Aorta (tissue), 5 donors: ENCODE measurements around the gene PTPRD. TPM values are rescaled to one million over a fixed set of nuclear protein-coding genes. Genes with fewer than 3 reads are reported as not detected.
"Not testable (repeated sequence)": the region's sequence is repeated elsewhere in the genome, so short reads cannot be mapped to it uniquely, and the experiment has no call there.

Experiments
- ATAC-seq: fragments of 200-7000 bp; cut with Tn5 transposase; one replicate; pipeline ENCODE4 v1.9.1; 2022; ENCODE audit warnings: moderate library complexity; ENCODE audit not compliant: low FRiP score
- DNase-seq, 2 donors: peaks; one replicate each; pipeline ENCODE4 v3.0.0-alpha.2; 2020
- H3K27ac ChIP-seq, 2 donors: one replicate each; pipeline ENCODE4 v1.5.1; 2013; ENCODE audit warnings: low read length in 2 of 2, mild to moderate bottlenecking in 2 of 2, moderate library complexity in 2 of 2, control low read depth in 1 of 2, inconsistent platforms in 1 of 2, low read depth in 1 of 2
- H3K27me3 ChIP-seq, 2 donors: one replicate each; pipeline ENCODE4 v1.6.1; 2013; ENCODE audit warnings: control low read depth in 1 of 2, low read length in 1 of 2, mild to moderate bottlenecking in 1 of 2, moderate library complexity in 1 of 2; ENCODE audit not compliant: insufficient read depth in 2 of 2, control insufficient read depth in 1 of 2
- H3K36me3 ChIP-seq, 2 donors: one replicate each; pipeline ENCODE4 v1.6.1; 2013; ENCODE audit warnings: control low read depth in 1 of 2, low read length in 1 of 2, mild to moderate bottlenecking in 1 of 2; ENCODE audit not compliant: insufficient read depth in 2 of 2, control insufficient read depth in 1 of 2
- H3K4me1 ChIP-seq, 2 donors: one replicate each; pipeline ENCODE4 v1.6.1; 2013; ENCODE audit warnings: low read length in 2 of 2, control low read depth in 1 of 2, mild to moderate bottlenecking in 1 of 2, moderate library complexity in 1 of 2; ENCODE audit not compliant: insufficient read depth in 2 of 2, control insufficient read depth in 1 of 2
- H3K4me3 ChIP-seq, 2 donors: one replicate each; pipeline ENCODE4 v1.5.1; 2013; ENCODE audit warnings: low read length in 2 of 2, control low read depth in 1 of 2, mild to moderate bottlenecking in 1 of 2
- H3K9me3 ChIP-seq: one replicate; pipeline ENCODE4 v1.6.1; 2013; ENCODE audit warnings: mild to moderate bottlenecking, low read length; ENCODE audit not compliant: control insufficient read depth
- WGBS, 2 donors: extraction: QIAGEN DNeasy Blood & Tissue Kit; methylation state at CpG; one replicate each; pipeline ENCODE4 v1.1.7; 2013; 5-methylcytosine and 5-hydroxymethylcytosine counted together
- intact Hi-C, 2 donors: fragments of 100-400 bp; cut with DNase I; formaldehyde crosslinking; loops; one replicate each; pipeline versions ENCODE4 v1.14.2 to v1.15.0; 2022
- polyA plus RNA-seq, 2 donors: library from polyadenylated mRNA; stranded (reverse); fragments of 200-250 nt; gene quantifications; one replicate each; pipeline ENCODE4 v1.2.3, GENCODE V29; 2013
- total RNA-seq, 2 donors: library from RNA; stranded (reverse); fragmentation: NEBNext Ultra II Directional; extraction: Animal tissue kit (Norgen Biotek cat#: 25700); gene quantifications; one replicate each; pipeline ENCODE4 v1.2.1, GENCODE V29; 2021
- donor health status: healthy with polysubstance abuse.
- donor health status: Bipolar disorder and iron deficiency.
- donor health status: DM: no; HTN: no; CAD: no.
- donor health status: DM: no; HTN: no; CAD: no.
- donor health status: DM: yes; HTN: yes; CAD: no.

Gene PTPRD
- total and polyA plus RNA-seq, 4 donors, result 1.5 to 92.0 (median 29.4) TPM

DNA sequence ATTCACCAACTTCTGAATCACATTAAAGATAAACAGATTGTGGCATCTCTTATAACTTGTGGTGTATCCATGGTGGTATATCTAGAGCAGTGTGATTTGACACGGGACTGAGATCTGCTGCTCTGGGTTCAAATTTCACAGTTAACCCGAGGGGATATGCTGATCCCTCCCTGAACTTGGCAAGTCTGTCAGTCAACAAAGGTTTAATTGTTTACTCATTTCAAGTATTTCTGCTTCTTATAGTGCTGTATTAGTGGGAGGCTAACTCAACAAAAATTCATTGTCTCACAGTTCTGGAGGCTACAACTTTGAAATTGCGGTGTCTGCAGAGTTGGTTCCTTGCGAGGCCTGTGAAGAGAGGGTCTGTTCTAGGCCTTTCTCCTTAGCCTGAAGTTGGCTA, 1175.2 kb downstream of the PTPRD start:
- Histone ChIP-seq H3K36me3 (no peaks in the 10 kb centered on the region), H3K9me3 (no peaks in the 10 kb centered on the region), H3K27me3 (no peaks in the 10 kb centered on the region), H3K4me1 (no peaks in the 10 kb centered on the region), H3K27ac (no peak overlapping the region), H3K4me3 (no peak overlapping the region)
- WGBS, 2 donors, result 79 to 88% methylated on average over 4 of the region's 4 CpGs
- DNase-seq (no peak), ATAC-seq (no peak)
- intact Hi-C loops, result no loop called here

DNA sequence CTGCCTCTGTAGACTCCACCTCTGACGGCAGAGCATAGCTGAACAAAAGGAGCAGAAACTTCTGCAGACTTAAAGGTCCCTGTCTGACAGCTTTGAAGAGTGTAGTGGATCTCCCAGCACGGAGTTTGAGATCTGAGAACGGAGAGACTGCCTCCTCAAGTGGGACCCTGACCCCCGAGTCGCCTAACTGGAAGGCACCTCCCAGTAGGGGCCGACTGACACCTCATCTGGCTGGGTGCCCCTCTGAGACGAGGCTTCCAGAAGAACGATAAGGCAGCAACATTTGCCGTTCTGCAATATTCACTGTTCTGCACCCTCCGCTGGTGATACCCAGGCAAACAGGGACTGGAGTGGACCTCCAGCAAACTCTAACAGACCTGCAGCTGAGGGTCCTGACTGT, 1186.3 kb downstream of the PTPRD start:
- peak in 1 of 2 donors; percentile 23 for DNase-seq
- intact Hi-C loops, H3K4me3 ChIP-seq, H3K27ac ChIP-seq, H3K4me1 ChIP-seq, ATAC-seq, H3K36me3 ChIP-seq, H3K9me3 ChIP-seq, H3K27me3 ChIP-seq: not testable (repeated sequence)
- WGBS, 2 donors, result 93 to 96% methylated on average over 10 of the region's 10 CpGs

- Histone ChIP-seq H3K9me3 (no peaks in the 10 kb centered on the region), H3K4me3 (no peak overlapping the region), H3K36me3 (no peaks in the 10 kb centered on the region), H3K4me1 (no peaks in the 10 kb centered on the region), H3K27me3 (no peaks in the 10 kb centered on the region), H3K27ac (no peak overlapping the region)
- DNase-seq, result no peak
- ATAC-seq, result no peak
- intact Hi-C loops, result no loop called here
- 97 to 98% methylated on average over 3 of the region's 3 CpGs for WGBS, 2 donors
These were observed 1200.6 kb downstream of the PTPRD start for GRCh38 chr9:9412241-9412640.

DNA sequence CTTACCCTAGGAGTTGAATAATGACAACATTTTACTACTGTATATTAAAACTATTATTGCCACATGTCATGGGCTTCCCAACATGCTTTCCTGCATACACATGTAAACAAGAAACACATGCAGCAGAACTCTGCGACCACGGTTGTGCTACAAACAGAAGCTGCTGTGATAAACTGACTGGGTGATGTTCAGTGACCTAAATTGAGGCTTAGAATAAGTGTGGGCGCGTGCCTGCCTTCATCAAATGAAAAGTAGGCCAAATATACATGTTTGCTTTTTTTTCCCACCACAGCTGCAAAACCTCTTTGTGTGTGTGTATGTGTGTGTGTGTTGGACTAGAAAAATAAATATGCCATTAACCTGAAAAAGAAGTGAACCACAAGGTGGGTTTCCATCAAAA, 1202.1 kb downstream of the PTPRD start:
- no peaks in the 10 kb centered on the region for H3K36me3 ChIP-seq
- ATAC-seq, result no peak
- no peaks in the 10 kb centered on the region for H3K9me3 ChIP-seq
- no peaks in the 10 kb centered on the region for H3K4me1 ChIP-seq
- whole genome bisulfite sequencing, 2 donors, result 62 to 69% methylated on average over 4 of the region's 4 CpGs
- intact Hi-C loops, result no loop called here
- no peak overlapping the region for H3K27ac ChIP-seq
- H3K4me3 ChIP-seq, result no peak overlapping the region
- no peak for DNase-seq
- no peaks in the 10 kb centered on the region for H3K27me3 ChIP-seq

DNA sequence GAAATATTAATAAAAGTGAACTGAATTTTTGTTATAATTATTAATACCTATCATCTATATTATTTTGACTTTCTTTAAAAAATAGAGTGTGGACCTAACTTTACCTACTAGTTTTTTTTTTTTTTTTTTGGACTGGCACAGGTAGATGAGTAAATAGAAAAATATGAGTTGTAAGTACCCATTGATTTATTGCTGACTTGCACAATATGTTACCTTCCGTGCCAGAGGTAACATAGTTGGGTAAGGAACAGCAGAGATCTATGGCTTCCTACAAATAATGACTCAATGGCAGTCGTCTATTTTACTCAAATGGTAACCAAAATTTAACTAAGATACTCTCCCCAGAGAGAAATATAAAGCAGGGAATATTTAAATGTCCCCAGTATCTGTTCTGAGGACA, 1212.8 kb downstream of the PTPRD start:
- H3K4me1 ChIP-seq, result no peaks in the 10 kb centered on the region
- H3K27me3 ChIP-seq, result no peaks in the 10 kb centered on the region
- intact Hi-C loops, result no loop called here
- H3K4me3 ChIP-seq, result no peak overlapping the region
- H3K27ac ChIP-seq, result no peak overlapping the region
- H3K9me3 ChIP-seq, result no peaks in the 10 kb centered on the region
- no peak for DNase-seq
- H3K36me3 ChIP-seq, result no peaks in the 10 kb centered on the region
- WGBS, 2 donors, result 90 to 92% methylated on average over 2 of the region's 2 CpGs
- ATAC-seq, result no peak

GRCh38 chr9:9396518-9396917, 1216.3 kb downstream of the PTPRD start:
- intact Hi-C loops, result no loop called here
- Histone ChIP-seq H3K9me3 (no peaks in the 10 kb centered on the region), H3K27ac (no peak overlapping the region), H3K27me3 (no peaks in the 10 kb centered on the region), H3K36me3 (no peaks in the 10 kb centered on the region), H3K4me3 (no peak overlapping the region), H3K4me1 (no peaks in the 10 kb centered on the region)
- no peak for ATAC-seq
- no peak for DNase-seq
- 91 to 98% methylated on average over 2 of the region's 2 CpGs for WGBS, 2 donors

- H3K4me1 ChIP-seq, result no peaks in the 10 kb centered on the region
- H3K4me3 ChIP-seq, result no peak overlapping the region
- WGBS, 2 donors, result 10 to 20% methylated on average over 5 of the region's 5 CpGs
- no peaks in the 10 kb centered on the region for H3K27me3 ChIP-seq
- no peaks in the 10 kb centered on the region for H3K9me3 ChIP-seq
- no peaks in the 10 kb centered on the region for H3K36me3 ChIP-seq
- no peak for ATAC-seq
- intact Hi-C loops, result no loop called here
- no peak for DNase-seq
- H3K27ac ChIP-seq, result no peak overlapping the region
These were observed 1217.3 kb downstream of the PTPRD start for GRCh38 chr9:9395539-9395938.

DNA sequence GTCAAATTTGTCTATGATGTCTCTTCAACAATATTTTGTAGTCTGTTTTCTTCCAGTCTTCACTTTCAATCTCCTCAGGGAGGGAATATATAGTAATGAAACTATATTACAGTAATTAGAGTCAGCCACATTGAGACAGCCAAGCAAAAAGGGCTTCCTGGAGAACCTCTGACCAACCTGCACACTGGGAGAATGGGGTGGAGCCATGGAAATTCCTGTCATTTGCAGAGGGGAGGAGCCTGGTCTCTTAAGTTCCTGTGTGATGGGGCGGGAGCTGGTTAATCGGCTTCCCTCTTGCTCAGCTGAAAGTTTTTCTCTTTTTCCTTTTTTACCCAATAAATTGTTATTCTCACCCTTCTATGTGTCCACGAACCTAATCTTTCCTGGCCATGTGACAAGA, 1220.0 kb downstream of the PTPRD start:
- Histone ChIP-seq H3K9me3 (no peaks in the 10 kb centered on the region), H3K27ac (no peak overlapping the region), H3K27me3 (no peaks in the 10 kb centered on the region), H3K4me3 (no peak overlapping the region), H3K36me3 (no peaks in the 10 kb centered on the region), H3K4me1 (no peaks in the 10 kb centered on the region)
- ATAC-seq, result no peak
- DNase-seq, result no peak
- WGBS, 2 donors, result 78 to 86% methylated on average over 3 of the region's 3 CpGs
- intact Hi-C loops, result no loop called here

DNA sequence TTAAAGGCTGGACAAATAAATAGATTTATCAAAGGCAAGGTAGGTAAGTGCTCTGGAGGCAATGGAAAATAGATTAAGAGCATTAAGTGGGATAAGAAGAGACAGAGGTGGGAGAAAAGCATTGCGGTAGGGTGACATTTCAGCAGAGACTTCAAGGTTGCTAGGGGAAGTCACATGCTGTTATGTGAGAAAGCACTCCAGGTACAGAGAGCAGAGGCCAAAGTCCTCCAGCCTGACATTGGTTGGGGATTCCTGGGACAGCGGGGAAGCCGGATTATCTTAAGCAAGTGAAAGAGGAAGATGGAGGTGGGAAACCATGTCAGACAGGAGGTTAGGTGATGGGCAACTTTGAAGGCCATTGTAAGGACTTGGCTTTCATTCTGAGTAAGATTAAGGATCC, 1222.9 kb downstream of the PTPRD start:
- no peak overlapping the region for H3K27ac ChIP-seq
- no peaks in the 10 kb centered on the region for H3K4me1 ChIP-seq
- no peaks in the 10 kb centered on the region for H3K27me3 ChIP-seq
- intact Hi-C loops, result no loop called here
- DNase-seq, result no peak
- ATAC-seq, result no peak
- 93% methylated on average over 3 of the region's 3 CpGs for WGBS, 2 donors
- H3K36me3 ChIP-seq, result no peaks in the 10 kb centered on the region
- no peak overlapping the region for H3K4me3 ChIP-seq
- no peaks in the 10 kb centered on the region for H3K9me3 ChIP-seq
